ENCODE data around the gene PTMS. TPM values are rescaled to one million over a fixed set of nuclear protein-coding genes. Genes with fewer than 3 reads are reported as not detected.

Gene PTMS
- total and polyA plus RNA-seq, 2 of the 13 experiments (the other 11 are each of a cell fraction or from before 2014, with no cell fraction given): 40.5 to 82.4 TPM

GRCh38 chr12:6782119-6782518, 16.0 kb downstream of the PTMS start (continued):
- TF ChIP-seq ZNF362 (CRISPR knock-in tag; IDR thresholded peaks at IDR 0.05; ENCODE audit: borderline replicate concordance): no peak
- no peak for TF ChIP-seq ERF (CRISPR knock-in tag; IDR thresholded peaks at IDR 0.05)
- no peak for TF ChIP-seq RARA (CRISPR knock-in tag; IDR thresholded peaks at IDR 0.05)
- no peak for TF ChIP-seq ZMAT5 (CRISPR knock-in tag; IDR thresholded peaks at IDR 0.05; ENCODE audit: borderline replicate concordance, low read depth)
- no peak for TF ChIP-seq RBM39 (IDR thresholded peaks at IDR 0.05; ENCODE audit: low read depth, low read length, poor library complexity, severe bottlenecking)
- no peak for TF ChIP-seq ZBTB8A (CRISPR knock-in tag; IDR thresholded peaks at IDR 0.05; ENCODE audit: borderline replicate concordance, low read depth)
- TF ChIP-seq CREB3 (CRISPR knock-in tag; IDR thresholded peaks at IDR 0.05): no peak
- no peak for TF ChIP-seq MEIS1 (CRISPR knock-in tag; IDR thresholded peaks at IDR 0.05; ENCODE audit: borderline replicate concordance)
- TF ChIP-seq ZSCAN12 (CRISPR knock-in tag; IDR thresholded peaks at IDR 0.05): no peak
- no peak for TF ChIP-seq NFYB (CRISPR knock-in tag; IDR thresholded peaks at IDR 0.05)
- no peak for TF ChIP-seq YY1 (IDR thresholded peaks at IDR 0.05; ENCODE audit: insufficient read depth, insufficient replicate concordance, low read depth, low read length)
- TF ChIP-seq TAF15 (IDR thresholded peaks at IDR 0.05; ENCODE audit: low read depth, low read length, poor library complexity, severe bottlenecking): no peak
- TF ChIP-seq ZNF781 (CRISPR knock-in tag; IDR thresholded peaks at IDR 0.05; ENCODE audit: borderline replicate concordance, not compliant biosample characterization): no peak
- TF ChIP-seq DMTF1 (CRISPR knock-in tag; IDR thresholded peaks at IDR 0.05): no peak

Measured in HepG2 (cell line).